HepG2 (cell line): ENCODE results near the gene CMYA5. TPM values are rescaled to one million over a fixed set of nuclear protein-coding genes. Genes with fewer than 3 reads are reported as not detected.

Source experiments
- ATAC-seq: fragments of 200-7000 bp; cut with Tn5 transposase; 3 replicates; pipeline ENCODE4 v1.9.1; 2020; ENCODE audit warnings: mild to moderate bottlenecking, moderate library complexity
- BruUV-seq: library from RNA; stranded (reverse); fragments of 400-500 nt; replicated peaks from 2 replicates; lab custom pipeline; 2021; lab: Mats Ljungman, UMichigan
- CTCF ChIA-PET: fragments of 300-600 bp; formaldehyde crosslinking; extraction: SDS; loops from one replicate; lab custom pipeline; 2021; ENCODE audit warnings: low total read pairs, inconsistent platforms, low intra/inter-chr PET ratio; lab: Yijun Ruan, JAX
- POLR2A ChIA-PET: fragments of 350-600 bp; sonication (Branson Sonifier 250); formaldehyde crosslinking; loops from one replicate; lab custom pipeline; 2020; ENCODE audit warnings: antibody characterized with exemption, inconsistent platforms; lab: Yijun Ruan, JAX
- DNase-seq: peaks from one replicate; pipeline ENCODE4 v3.0.0-alpha.2; 2015; ENCODE audit warnings: low spot score
- FAIRE-seq: peaks from 3 replicates; lab custom pipeline; 2011; peaks lifted over from hg19 to GRCh38; lab: Jason Lieb, UNC
- H2AFZ ChIP-seq: one replicate; pipeline ENCODE4 v1.6.1; 2011; ENCODE audit warnings: low read length, inconsistent platforms
- H3K27ac ChIP-seq: fragments of 300-600 bp; 3 replicates; pipeline ENCODE4 v1.8.0; 2011; ENCODE audit warnings: mixed run types, mild to moderate bottlenecking, mixed read lengths, low read length, inconsistent platforms; ENCODE audit not compliant: insufficient read depth; ENCODE audit errors: extremely low read length
- H3K27me3 ChIP-seq, 2 experiments: fragments of 200-600 bp in 1 of 2; 2 replicates in 1 of 2; 3 replicates in 1 of 2; pipeline versions ENCODE4 v1.6.0 to v1.8.0; 2011; ENCODE audit warnings: low read length in 2 of 2, mild to moderate bottlenecking in 2 of 2, moderate library complexity in 2 of 2, inconsistent platforms in 1 of 2; ENCODE audit not compliant: insufficient read depth in 2 of 2, control insufficient read depth in 1 of 2
- H3K36me3 ChIP-seq, 2 experiments: fragments of 200-600 bp in 1 of 2; replicated peaks in 1 of 2; 2 replicates in 1 of 2; 3 replicates in 1 of 2; pipeline versions ENCODE4 v1.5.1 to v1.8.0; 2011; ENCODE audit warnings: low read length in 2 of 2, inconsistent platforms in 1 of 2; ENCODE audit not compliant: insufficient read depth in 2 of 2, control insufficient read depth in 1 of 2
- H3K4me1 ChIP-seq: 2 replicates; pipeline ENCODE4 v1.5.1; 2012; ENCODE audit warnings: low read length, inconsistent platforms; ENCODE audit not compliant: insufficient read depth
- H3K4me2 ChIP-seq: 2 replicates; pipeline ENCODE4 v1.6.0; 2011; ENCODE audit warnings: low read depth, low read length, inconsistent platforms
- H3K4me3 ChIP-seq, 3 experiments: fragments of 200-600 bp in 1 of 3; sonication (generic), shearing (Covaris generic) in 1 of 3; replicated peaks in 1 of 3; 2 replicates each; pipeline ENCODE4 v1.5.1; 2011 to 2016; ENCODE audit warnings: low read length in 3 of 3, inconsistent platforms in 2 of 3, low read depth in 2 of 3, mild to moderate bottlenecking in 2 of 3, control low read depth in 1 of 3, mixed read lengths in 1 of 3; ENCODE audit not compliant: insufficient read depth in 1 of 3
- H3K79me2 ChIP-seq: one replicate; pipeline ENCODE4 v1.6.1; 2011; ENCODE audit warnings: low read length, inconsistent platforms; ENCODE audit not compliant: insufficient read depth
- H3K9ac ChIP-seq: 2 replicates; pipeline ENCODE4 v1.6.0; 2011; ENCODE audit warnings: mild to moderate bottlenecking, low read depth, low read length, inconsistent platforms; ENCODE audit not compliant: insufficient read depth
- H3K9me3 ChIP-seq: 2 replicates; pipeline ENCODE4 v1.5.1; 2012; ENCODE audit warnings: mild to moderate bottlenecking, low read length
- H4K20me1 ChIP-seq: 2 replicates; pipeline ENCODE4 v1.6.0; 2011; ENCODE audit warnings: inconsistent platforms, mild to moderate bottlenecking, low read length, moderate library complexity; ENCODE audit not compliant: insufficient read depth
- EEA1 ChIP-seq: sonication (generic); formaldehyde crosslinking; IDR thresholded peaks from 2 replicates; pipeline ENCODE4 v1.5.1; 2020; ENCODE audit warnings: mild to moderate bottlenecking, missing genetic modification reagents, borderline replicate concordance
- HDAC6 ChIP-seq: fragments of 200-600 bp; sonication (generic); IDR thresholded peaks from 2 replicates; pipeline ENCODE4 v1.7.0; 2017; ENCODE audit warnings: mild to moderate bottlenecking, antibody characterized with exemption, low read length, low read depth
- MAFF ChIP-seq: IDR thresholded peaks from 2 replicates; pipeline ENCODE4 v1.6.1; 2011; ENCODE audit warnings: low read depth, low read length, improper control_type of control experiment
- MAFK ChIP-seq, 2 experiments: IDR thresholded peaks in 1 of 2; conservative IDR thresholded peaks in 1 of 2; 2 replicates each; pipeline ENCODE4 v1.6.1; 2011; ENCODE audit warnings: improper control_type of control experiment in 2 of 2, low read length in 2 of 2
- SMAD1 ChIP-seq: sonication (generic); formaldehyde crosslinking; IDR thresholded peaks from 2 replicates; pipeline ENCODE4 v1.4.0; 2020; ENCODE audit warnings: missing genetic modification reagents, low read depth, mild to moderate bottlenecking, borderline replicate concordance
- STAG1 ChIP-seq: sonication (generic); formaldehyde crosslinking; IDR thresholded peaks from 2 replicates; pipeline ENCODE4 v1.4.0; 2020; ENCODE audit warnings: missing genetic modification reagents
- ZBTB7B ChIP-seq: sonication (generic); formaldehyde crosslinking; IDR thresholded peaks from 2 replicates; pipeline ENCODE4 v1.4.0; 2020; ENCODE audit warnings: missing genetic modification reagents
- ZNF335 ChIP-seq: sonication (generic); formaldehyde crosslinking; IDR thresholded peaks from 2 replicates; pipeline ENCODE4 v1.4.0; 2020; ENCODE audit warnings: missing genetic modification reagents
- WGBS: methylation state at CpG from one replicate; pipeline ENCODE4 v1.1.6; 2017; ENCODE audit warnings: low lambda C conversion rate; 5-methylcytosine and 5-hydroxymethylcytosine counted together
- in situ Hi-C: cut with HindIII; loops from 2 replicates; pipeline ENCODE4 v1.10.0; 2017; ENCODE audit warnings: low pct_unique_long_range_greater_than_20kb; ENCODE audit not compliant: extremely low pct_ligation_motif_present
- intact Hi-C: fragments of 100-400 bp; cut with micrococcal nuclease; formaldehyde crosslinking; loops from one replicate; pipeline ENCODE4 v1.10.0; 2022; ENCODE audit not compliant: unreplicated experiment
- polyA plus RNA-seq, 8 experiments: library from polyadenylated mRNA; depleted of rRNA in 3 of 8; stranded (reverse) in 7 of 8; unstranded in 1 of 8; fragments of >200 nt; fragmentation: Illumina TruSeq in 4 of 8; extraction: Trizol in 4 of 8; gene quantifications; 2 replicates each; pipeline versions ENCODE4 v1.2.1 to v1.2.3, GENCODE V29; 2011 to 2016; ENCODE audit warnings: low read depth in 4 of 8, missing spikeins in 1 of 8, mixed read lengths in 1 of 8; ENCODE audit not compliant: insufficient read depth in 1 of 8
- total RNA-seq, 5 experiments: library from RNA; depleted of rRNA; stranded (reverse); fragments of >200 nt; fragmentation: Illumina TruSeq; extraction: Trizol; gene quantifications; 2 replicates each; pipeline ENCODE4 v1.2.3, GENCODE V29; 2016; ENCODE audit warnings: low read depth in 1 of 5
- TF ChIP-seq, protein P1 (sequence below): sonication (generic); formaldehyde crosslinking; IDR thresholded peaks from 2 replicates; pipeline ENCODE4 v1.8.0; 2022; ENCODE audit warnings: missing genetic modification reagents, low read depth, mild to moderate bottlenecking, borderline replicate concordance
- TF ChIP-seq, protein P2 (sequence below): IDR thresholded peaks from 2 replicates; pipeline ENCODE4 v1.6.1; 2016; ENCODE audit warnings: low read depth, control low read depth

The CMYA5 gene
- total and polyA plus RNA-seq, 2 of the 13 experiments (the other 11 are each of a cell fraction or from before 2014, with no cell fraction given), result 0.13 to 0.51 TPM

DNA sequence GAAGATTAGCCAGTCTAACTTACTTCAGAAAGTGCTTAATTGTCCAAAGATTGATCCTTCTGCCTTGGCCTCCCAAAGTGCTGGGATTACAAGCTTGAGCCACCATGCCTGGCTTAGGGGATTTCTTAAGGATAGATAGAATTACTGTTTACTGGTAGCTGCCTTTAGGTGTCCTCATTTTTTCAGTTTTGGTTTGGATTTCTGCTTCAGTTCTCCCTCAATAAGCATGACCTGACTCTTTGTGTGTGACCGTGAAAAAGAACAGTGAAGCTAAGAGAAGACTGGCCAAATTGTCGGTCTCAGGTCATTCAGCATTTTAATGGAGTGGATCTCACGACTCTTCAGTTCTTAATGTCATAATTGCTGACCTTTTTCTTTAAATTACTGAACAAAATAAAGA, 22.9 kb upstream of the CMYA5 start:
- no peak for ATAC-seq
- ChIA-PET POLR2A (no interaction called here), CTCF (no interaction called here)
- Histone ChIP-seq H4K20me1 (no peaks in the 10 kb centered on the region), H2AFZ (no peak overlapping the region), H3K27ac (no peak overlapping the region), H3K9me3 (no peaks in the 10 kb centered on the region), H3K79me2 (no peaks in the 10 kb centered on the region), H3K27me3 (no peaks in the 10 kb centered on the region), H3K9ac (no peak overlapping the region), H3K4me3 (no peak overlapping the region), H3K36me3 (peaks cover 1 to 11% of the 10 kb centered on the region in 2 experiments; a peak in 3 of 5 replicates), H3K4me1 (no peaks in the 10 kb centered on the region), H3K4me2 (no peak overlapping the region)
- WGBS, result 95% methylated on average over 3 of the region's 3 CpGs
- DNase-seq, result no peak
- BruUV-seq, result no TSS peak
- in situ Hi-C loops, result no loop called here
- no peak for FAIRE-seq
- TF ChIP-seq, protein P1, sequence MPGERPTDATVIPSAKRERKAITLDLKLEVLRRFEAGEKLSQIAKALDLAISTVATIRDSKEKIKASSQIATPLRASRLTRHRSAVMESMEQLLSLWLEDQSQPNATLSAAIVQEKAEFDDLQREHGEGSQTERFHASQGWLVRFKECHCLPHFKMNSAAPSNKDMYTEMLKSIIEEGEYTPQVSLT (CRISPR knock-in tag), result no peak
- TF ChIP-seq SMAD1 (CRISPR knock-in tag) (no peak), EEA1 (CRISPR knock-in tag) (no peak), HDAC6 (no peak), ZNF335 (CRISPR knock-in tag) (no peak), STAG1 (CRISPR knock-in tag) (0 out of 2 replicates have a peak, but pooled peaks have one; percentile 9), ZBTB7B (CRISPR knock-in tag) (no peak), MAFK (conservative IDR thresholded peaks at IDR 0.05 in 1 of 2, IDR thresholded peaks at IDR 0.05 in 1 of 2; ENCODE audit: low read length in 2 of 2) (peak in 1 of 2 experiments; percentile 54; a peak in 2 of 4 replicates), MAFF (0 out of 2 replicates have a peak, but pooled peaks have one; percentile 29)
- TF ChIP-seq, protein P2, sequence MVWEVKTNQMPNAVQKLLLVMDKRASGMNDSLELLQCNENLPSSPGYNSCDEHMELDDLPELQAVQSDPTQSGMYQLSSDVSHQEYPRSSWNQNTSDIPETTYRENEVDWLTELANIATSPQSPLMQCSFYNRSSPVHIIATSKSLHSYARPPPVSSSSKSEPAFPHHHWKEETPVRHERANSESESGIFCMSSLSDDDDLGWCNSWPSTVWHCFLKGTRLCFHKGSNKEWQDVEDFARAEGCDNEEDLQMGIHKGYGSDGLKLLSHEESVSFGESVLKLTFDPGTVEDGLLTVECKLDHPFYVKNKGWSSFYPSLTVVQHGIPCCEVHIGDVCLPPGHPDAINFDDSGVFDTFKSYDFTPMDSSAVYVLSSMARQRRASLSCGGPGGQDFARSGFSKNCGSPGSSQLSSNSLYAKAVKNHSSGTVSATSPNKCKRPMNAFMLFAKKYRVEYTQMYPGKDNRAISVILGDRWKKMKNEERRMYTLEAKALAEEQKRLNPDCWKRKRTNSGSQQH (CRISPR knock-in tag), result no peak
- intact Hi-C loops, result no loop called here
